GM12878 (cell line): ENCODE measurements around the gene RFX3. TPM values are rescaled to one million over a fixed set of nuclear protein-coding genes. Genes with fewer than 3 reads are reported as not detected.

Experiments
- ATF2 ChIP-seq: IDR thresholded peaks from 2 replicates; pipeline ENCODE4 v1.6.1; 2012; ENCODE audit warnings: low read length, inconsistent platforms
- BCL11A ChIP-seq: IDR thresholded peaks from 2 replicates; pipeline ENCODE4 v1.6.1; 2011; ENCODE audit warnings: low read depth, low read length
- CBFB ChIP-seq: IDR thresholded peaks from 2 replicates; pipeline ENCODE4 v1.6.1; 2016; ENCODE audit warnings: antibody characterized with exemption, low read depth
- CREM ChIP-seq: IDR thresholded peaks from 2 replicates; pipeline ENCODE4 v1.6.1; 2014; ENCODE audit warnings: antibody characterized with exemption, low read depth
- CTCF ChIP-seq, 3 experiments: IDR thresholded peaks in 2 of 3; conservative IDR thresholded peaks in 1 of 3; 2 replicates each; pipeline ENCODE4 v1.5.1; 2011; ENCODE audit warnings: low read depth in 3 of 3, low read length in 3 of 3, mild to moderate bottlenecking in 3 of 3, control low read depth in 2 of 3, moderate library complexity in 2 of 3, inconsistent platforms in 1 of 3, mixed read lengths in 1 of 3; ENCODE audit not compliant: control insufficient read depth in 2 of 3, insufficient read depth in 1 of 3; ENCODE audit errors: extremely low read depth in 1 of 3
- EED ChIP-seq: sonication (generic); IDR thresholded peaks from 2 replicates; pipeline ENCODE4 v1.6.1; 2016; ENCODE audit warnings: antibody characterized with exemption, low read depth
- MEF2A ChIP-seq: IDR thresholded peaks from 2 replicates; pipeline ENCODE4 v1.6.1; 2011; ENCODE audit warnings: low read depth, mild to moderate bottlenecking, low read length, moderate library complexity; ENCODE audit not compliant: insufficient read depth
- MTA2 ChIP-seq: fragments of 450-650 bp; IDR thresholded peaks from 2 replicates; pipeline ENCODE4 v1.6.1; 2016; ENCODE audit warnings: low read depth, mild to moderate bottlenecking, moderate library complexity
- MXI1 ChIP-seq: fragments of 150-350 bp; IDR thresholded peaks from 2 replicates; pipeline ENCODE4 v1.6.1; 2011; ENCODE audit warnings: low read depth, mild to moderate bottlenecking, inconsistent platforms, low read length, improper control_type of control experiment
- MYC ChIP-seq: IDR thresholded peaks from 2 replicates; pipeline ENCODE4 v1.6.1; 2011; ENCODE audit warnings: mild to moderate bottlenecking, low read length, moderate library complexity, inconsistent platforms; ENCODE audit not compliant: insufficient read depth, insufficient replicate concordance, insufficient read length, severe bottlenecking
- NRF1 ChIP-seq: conservative IDR thresholded peaks from 2 replicates; pipeline ENCODE4 v1.6.1; 2011; ENCODE audit warnings: mild to moderate bottlenecking, low read depth, low read length, improper control_type of control experiment
- PML ChIP-seq: IDR thresholded peaks from 2 replicates; pipeline ENCODE4 v1.6.1; 2012; ENCODE audit warnings: low read length, inconsistent platforms
- RELB ChIP-seq: fragments of 450-650 bp; IDR thresholded peaks from 2 replicates; pipeline ENCODE4 v1.6.1; 2017; ENCODE audit warnings: low read depth, mild to moderate bottlenecking, moderate library complexity
- RUNX3 ChIP-seq: IDR thresholded peaks from 2 replicates; pipeline ENCODE4 v1.6.1; 2012; ENCODE audit warnings: low read length, inconsistent platforms
- SKIL ChIP-seq: fragments of 450-650 bp; IDR thresholded peaks from 2 replicates; pipeline ENCODE4 v1.6.1; 2017; ENCODE audit warnings: mild to moderate bottlenecking, low read depth, inconsistent platforms; ENCODE audit not compliant: poor library complexity, severe bottlenecking
- SPI1 ChIP-seq: IDR thresholded peaks from 2 replicates; pipeline ENCODE4 v1.6.1; 2011; ENCODE audit warnings: low read depth, mild to moderate bottlenecking, low read length, moderate library complexity, borderline replicate concordance; ENCODE audit not compliant: insufficient read depth
- ZNF687 ChIP-seq: fragments of 450-650 bp; IDR thresholded peaks from 2 replicates; pipeline ENCODE4 v1.6.1; 2017; ENCODE audit warnings: mild to moderate bottlenecking, moderate library complexity
- polyA plus RNA-seq, 11 experiments: library from polyadenylated mRNA; depleted of rRNA in 4 of 11; unstranded in 6 of 11; stranded (reverse) in 5 of 11; fragments of >200 nt; fragmentation: Nextera tagmentation in 4 of 11; fragmentation: Illumina TruSeq in 1 of 11; extraction: Ambion mirVana in 4 of 11; extraction: Trizol in 1 of 11; gene quantifications; 1 replicate in 1 of 11; 2 replicates in 10 of 11; pipeline versions ENCODE4 v1.2.1 to v1.2.3, GENCODE V29; 2011 to 2016; ENCODE audit warnings: inconsistent platforms in 2 of 11, missing spikeins in 2 of 11, low read depth in 1 of 11
- total RNA-seq, 4 experiments: library from RNA; depleted of rRNA in 3 of 4; stranded (reverse); fragments of >200 nt in 3 of 4; fragmentation: Illumina TruSeq in 1 of 4; extraction: Trizol in 1 of 4; gene quantifications; 2 replicates each; pipeline versions ENCODE4 v1.2.1 to v1.2.3, GENCODE V29; 2013 to 2021

The RFX3 gene
- total and polyA plus RNA-seq, 10 of the 15 experiments (the other 5 are each of a cell fraction or from before 2014, with no cell fraction given): 1.2 to 26.4 (median 6.7) TPM

GRCh38 chr9:3479514-3480352, 46.1 kb downstream of the RFX3 start (continued):
- TF ChIP-seq RELB (0 out of 2 replicates have a peak, but pooled peaks have one; percentile 38), MEF2A (no peak), SKIL (peak; percentile 47), ATF2 (peak; percentile 50; the same call in 1 of the 2 replicates), MYC (no peak), SPI1 (peak; percentile 77), MTA2 (peak; percentile 35; the same call in 1 of the 2 replicates), NRF1 (no peak), CREM (0 out of 2 replicates have a peak, but pooled peaks have one; percentile 33), EED (peak; percentile 57; the same call in 1 of the 2 replicates), MXI1 (no peak), RUNX3 (peak; percentile 97), PML (0 out of 2 replicates have a peak, but pooled peaks have one; percentile 20), BCL11A (peak; percentile 40; the same call in 1 of the 2 replicates), ZNF687 (peak; percentile 53; the same call in 1 of the 2 replicates), CBFB (peak; percentile 16), CTCF (IDR thresholded peaks at IDR 0.05 in 2 of 3, conservative IDR thresholded peaks at IDR 0.05 in 1 of 3; ENCODE audit: control insufficient read depth in 2 of 3, extremely low read depth in 1 of 3, insufficient read depth in 1 of 3, low read depth in 3 of 3, low read length in 3 of 3) (peak in 1 of 3 experiments; percentile 17; a peak in 1 of 6 replicates)
